A673 (cell line): ENCODE data around the gene CMTM8.

ENCODE experiments used
- CTCF ChIP-seq: fragments of 300-800, 200-600 bp; sonication (generic); conservative IDR thresholded peaks from 2 replicates; pipeline ENCODE4 v1.5.1; 2017; ENCODE audit warnings: low read depth, mild to moderate bottlenecking, antibody characterized with exemption, low read length, moderate library complexity, mixed read lengths
- EZH2 ChIP-seq: fragments of 200-600 bp; sonication (generic); IDR thresholded peaks from 2 replicates; pipeline ENCODE4 v1.6.1; 2017; ENCODE audit warnings: borderline replicate concordance, low read depth, mild to moderate bottlenecking, mixed read lengths, antibody characterized with exemption, low read length; ENCODE audit not compliant: poor library complexity, severe bottlenecking

GRCh38 chr3:32316319-32316718 lies 77.8 kb downstream of the CMTM8 start:
- TF ChIP-seq CTCF = no peak
- TF ChIP-seq EZH2 = no peak
